Keratinocyte (primary cell): Measurements from ENCODE around the gene ZNF280D. TPM values are rescaled to one million over a fixed set of nuclear protein-coding genes. Genes with fewer than 3 reads are reported as not detected.

Experiments
- DNase-seq: peaks from one replicate; pipeline ENCODE4 v3.0.0-alpha.2; 2011; ENCODE audit warnings: low read depth, missing footprints, low spot score
- FAIRE-seq: peaks from 2 replicates; lab custom pipeline; 2011; peaks lifted over from hg19 to GRCh38; lab: Jason Lieb, UNC
- H2AFZ ChIP-seq: 2 replicates; pipeline ENCODE4 v1.6.0; 2012; ENCODE audit warnings: low read length, control low read depth, inconsistent platforms; ENCODE audit not compliant: control insufficient read depth
- H3K27ac ChIP-seq: 2 replicates; pipeline ENCODE4 v1.5.1; 2011; ENCODE audit warnings: low read length; ENCODE audit not compliant: control insufficient read depth, insufficient read depth
- H3K27me3 ChIP-seq: 3 replicates; pipeline ENCODE4 v1.6.0; 2011; ENCODE audit warnings: low read length; ENCODE audit not compliant: control insufficient read depth, insufficient read depth; ENCODE audit errors: extremely low read depth
- H3K36me3 ChIP-seq, 2 experiments: 2 replicates in 1 of 2; 3 replicates in 1 of 2; pipeline ENCODE4 v1.5.1; 2011; ENCODE audit warnings: low read length in 2 of 2, mild to moderate bottlenecking in 1 of 2; ENCODE audit not compliant: control insufficient read depth in 2 of 2, insufficient read depth in 2 of 2; ENCODE audit errors: extremely low read depth in 1 of 2
- H3K4me1 ChIP-seq: 3 replicates; pipeline ENCODE4 v1.5.1; 2011; ENCODE audit warnings: low read length; ENCODE audit not compliant: control insufficient read depth, insufficient read depth; ENCODE audit errors: extremely low read depth
- H3K4me2 ChIP-seq: 3 replicates; pipeline ENCODE4 v1.6.0; 2011; ENCODE audit warnings: low read depth, low read length; ENCODE audit not compliant: control insufficient read depth, insufficient read depth; ENCODE audit errors: extremely low read depth
- H3K4me3 ChIP-seq, 3 experiments: fragments of 200-600 bp in 1 of 3; sonication (generic) in 1 of 3; 2 replicates in 2 of 3; 3 replicates in 1 of 3; pipeline ENCODE4 v1.5.1; 2011 to 2016; ENCODE audit warnings: low read length in 3 of 3, mild to moderate bottlenecking in 3 of 3, control low read depth in 2 of 3, inconsistent platforms in 1 of 3, low read depth in 1 of 3, mixed read lengths in 1 of 3, mixed run types in 1 of 3, moderate library complexity in 1 of 3; ENCODE audit not compliant: control insufficient read depth in 2 of 3, insufficient read depth in 2 of 3; ENCODE audit errors: extremely low read depth in 1 of 3
- H3K79me2 ChIP-seq: 2 replicates; pipeline ENCODE4 v1.6.0; 2012; ENCODE audit warnings: low read length; ENCODE audit not compliant: control insufficient read depth, insufficient read depth
- H3K9ac ChIP-seq: 3 replicates; pipeline ENCODE4 v1.6.0; 2011; ENCODE audit warnings: low read length; ENCODE audit not compliant: control insufficient read depth, insufficient read depth; ENCODE audit errors: extremely low read depth
- H3K9me1 ChIP-seq: 3 replicates; pipeline ENCODE4 v1.6.0; 2011; ENCODE audit warnings: low read length; ENCODE audit not compliant: control insufficient read depth, insufficient read depth; ENCODE audit errors: extremely low read depth
- H3K9me3 ChIP-seq: 2 replicates; pipeline ENCODE4 v1.5.1; 2012; ENCODE audit warnings: low read depth, low read length; ENCODE audit not compliant: control insufficient read depth
- H4K20me1 ChIP-seq: 3 replicates; pipeline ENCODE4 v1.6.0; 2011; ENCODE audit warnings: low read length; ENCODE audit not compliant: control insufficient read depth, insufficient read depth; ENCODE audit errors: extremely low read depth
- EZH2 ChIP-seq: IDR thresholded peaks from one replicate; pipeline ENCODE4 v1.6.1; 2012; ENCODE audit warnings: inconsistent platforms, mild to moderate bottlenecking, low read length, moderate library complexity
- dilution Hi-C: fragments of 300-500 bp; cut with MboI; formaldehyde crosslinking; loops from one replicate; pipeline ENCODE4 v1.7.0; 2020; ENCODE audit warnings: low sequenced_read_pairs; ENCODE audit not compliant: extremely low pct_ligation_motif_present
- polyA plus RNA-seq, 5 experiments: library from polyadenylated mRNA; depleted of rRNA in 3 of 5; stranded (reverse) in 3 of 5; stranded (forward) in 1 of 5; unstranded in 1 of 5; fragments of >200 nt; gene quantifications; 1 replicate in 1 of 5; 2 replicates in 3 of 5; 3 replicates in 1 of 5; pipeline versions ENCODE4 v1.2.1 to v1.2.3, GENCODE V29; 2011 to 2012; ENCODE audit warnings: missing spikeins in 2 of 5, low read depth in 1 of 5, low replicate concordance in 1 of 5
- TF ChIP-seq, protein P1 (sequence below), 3 experiments: IDR thresholded peaks in 1 of 3; conservative IDR thresholded peaks in 1 of 3; optimal IDR thresholded peaks in 1 of 3; 2 replicates in 2 of 3; 3 replicates in 1 of 3; pipeline versions ENCODE3 to v1.5.1; 2011; ENCODE audit warnings: low read length in 3 of 3, mild to moderate bottlenecking in 3 of 3, moderate library complexity in 2 of 3, control low read depth in 1 of 3, inconsistent platforms in 1 of 3; ENCODE audit not compliant: insufficient read depth in 2 of 3; ENCODE audit errors: extremely low read depth in 1 of 3

Gene ZNF280D
- polyA plus RNA-seq, 1 donor (not counting 4 experiments of a cell fraction or from before 2014, with no cell fraction given) = 8.7 TPM

- no peak for FAIRE-seq
These were observed 6.8 kb upstream of the ZNF280D start for GRCh38 chr15:56739964-56740640.

GRCh38 chr15:56739474-56739873 lies 6.2 kb upstream of the ZNF280D start:
- TF ChIP-seq, protein P1, sequence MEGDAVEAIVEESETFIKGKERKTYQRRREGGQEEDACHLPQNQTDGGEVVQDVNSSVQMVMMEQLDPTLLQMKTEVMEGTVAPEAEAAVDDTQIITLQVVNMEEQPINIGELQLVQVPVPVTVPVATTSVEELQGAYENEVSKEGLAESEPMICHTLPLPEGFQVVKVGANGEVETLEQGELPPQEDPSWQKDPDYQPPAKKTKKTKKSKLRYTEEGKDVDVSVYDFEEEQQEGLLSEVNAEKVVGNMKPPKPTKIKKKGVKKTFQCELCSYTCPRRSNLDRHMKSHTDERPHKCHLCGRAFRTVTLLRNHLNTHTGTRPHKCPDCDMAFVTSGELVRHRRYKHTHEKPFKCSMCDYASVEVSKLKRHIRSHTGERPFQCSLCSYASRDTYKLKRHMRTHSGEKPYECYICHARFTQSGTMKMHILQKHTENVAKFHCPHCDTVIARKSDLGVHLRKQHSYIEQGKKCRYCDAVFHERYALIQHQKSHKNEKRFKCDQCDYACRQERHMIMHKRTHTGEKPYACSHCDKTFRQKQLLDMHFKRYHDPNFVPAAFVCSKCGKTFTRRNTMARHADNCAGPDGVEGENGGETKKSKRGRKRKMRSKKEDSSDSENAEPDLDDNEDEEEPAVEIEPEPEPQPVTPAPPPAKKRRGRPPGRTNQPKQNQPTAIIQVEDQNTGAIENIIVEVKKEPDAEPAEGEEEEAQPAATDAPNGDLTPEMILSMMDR (optimal IDR thresholded peaks at IDR 0.05 in 1 of 3, IDR thresholded peaks at IDR 0.05 in 1 of 3, conservative IDR thresholded peaks at IDR 0.05 in 1 of 3; ENCODE audit: extremely low read depth in 1 of 3, insufficient read depth in 2 of 3, low read length in 3 of 3) = no peak
- no peak for TF ChIP-seq EZH2
- H3K79me2 ChIP-seq = no peaks in the 10 kb centered on the region
- no peak for FAIRE-seq

More at GRCh38 chr15:56739964-56740640, 6.8 kb upstream of the ZNF280D start:
- Histone ChIP-seq H3K36me3 (no peaks in the 10 kb centered on the region), H4K20me1 (no peaks in the 10 kb centered on the region), H3K9me1 (no peaks in the 10 kb centered on the region), H3K9ac (no peak overlapping the region), H3K27ac (no peak overlapping the region), H3K27me3 (no peaks in the 10 kb centered on the region), H3K4me2 (no peak overlapping the region), H2AFZ (peak overlapping the region; percentile 1), H3K79me2 (no peaks in the 10 kb centered on the region), H3K4me1 (no peaks in the 10 kb centered on the region), H3K9me3 (no peaks in the 10 kb centered on the region), H3K4me3 (no peak overlapping the region)
- dilution Hi-C loops = no loop called here
- TF ChIP-seq, protein P1 (optimal IDR thresholded peaks at IDR 0.05 in 1 of 3, IDR thresholded peaks at IDR 0.05 in 1 of 3, conservative IDR thresholded peaks at IDR 0.05 in 1 of 3; ENCODE audit: extremely low read depth in 1 of 3, insufficient read depth in 2 of 3, low read length in 3 of 3) = peak; percentile 39 to 48 (median 43)
- no peak for TF ChIP-seq EZH2
- DNase-seq = no peak

More at GRCh38 chr15:56739474-56739873, 6.2 kb upstream of the ZNF280D start:
- Histone ChIP-seq H3K36me3 (no peaks in the 10 kb centered on the region), H4K20me1 (no peaks in the 10 kb centered on the region), H3K4me2 (no peak overlapping the region), H3K4me1 (no peaks in the 10 kb centered on the region), H3K4me3 (no peak overlapping the region), H3K9me3 (no peaks in the 10 kb centered on the region), H3K27ac (no peak overlapping the region), H3K9me1 (no peaks in the 10 kb centered on the region), H3K27me3 (no peaks in the 10 kb centered on the region), H2AFZ (no peak overlapping the region), H3K9ac (no peak overlapping the region)
- no peak for DNase-seq
- dilution Hi-C loops = no loop called here
